ENCODE data around the gene LGALS12. TPM values are rescaled to one million over a fixed set of nuclear protein-coding genes. Genes with fewer than 3 reads are reported as not detected.

LGALS12 gene
- polyA plus RNA-seq, 3 donors: 6.8 to 16.3 (median 13.5) TPM

DNA sequence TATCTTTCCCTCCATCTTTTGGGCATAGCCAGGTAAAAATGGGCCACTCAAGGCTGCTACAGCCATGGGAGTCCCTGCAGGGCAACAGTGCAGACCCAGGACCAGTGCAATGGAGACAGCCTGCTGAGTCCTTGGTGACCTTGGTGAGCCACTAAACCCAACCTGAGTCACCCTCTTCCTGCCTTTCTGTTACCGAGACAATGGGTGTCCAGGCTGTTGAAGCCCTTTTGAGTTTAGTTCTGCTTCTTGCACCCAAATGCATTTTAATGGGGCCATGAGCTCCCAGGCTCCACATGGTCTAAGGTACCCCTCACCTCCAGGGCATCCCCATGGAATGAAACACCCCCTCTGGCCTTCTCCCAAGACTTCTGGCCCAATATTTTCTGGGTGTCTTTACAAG, 29.9 kb downstream of the LGALS12 start:
- Histone ChIP-seq H3K9me3 (replicated peaks in 1 of 2; ENCODE audit: control insufficient read depth in 1 of 2, insufficient read depth in 1 of 2, low read length in 2 of 2) (no peaks in the 10 kb centered on the region), H3K4me2 (replicated peaks; ENCODE audit: extremely low read depth, low read length, poor library complexity, severe bottlenecking) (no peak overlapping the region), H3K4me1 (ENCODE audit: control insufficient read depth in 1 of 2, insufficient read depth in 2 of 2, low read length in 2 of 2) (peaks cover 27 to 37% of the 10 kb centered on the region in 2 donors), H3K27ac (ENCODE audit: low read depth in 1 of 2, low read length in 2 of 2) (no peak overlapping the region), H4K20me1 (ENCODE audit: insufficient read depth, low read length) (no peaks in the 10 kb centered on the region), H3K27me3 (ENCODE audit: control insufficient read depth in 2 of 2, insufficient read depth in 2 of 2, low read length in 2 of 2) (no peaks in the 10 kb centered on the region), H3K4me3 (replicated peaks in 1 of 3; ENCODE audit: low read depth in 2 of 3, low read length in 3 of 3) (no peak overlapping the region), H2AFZ (ENCODE audit: insufficient read depth, low read depth, low read length, poor library complexity, severe bottlenecking) (no peak overlapping the region), H3K9ac (ENCODE audit: insufficient read depth, low read length, poor library complexity, severe bottlenecking) (no peak overlapping the region), H3K36me3 (replicated peaks in 1 of 2; ENCODE audit: control insufficient read depth in 1 of 2, insufficient read depth in 2 of 2, low read length in 2 of 2) (no peaks in the 10 kb centered on the region), H3K79me2 (ENCODE audit: insufficient read depth, low read length) (no peaks in the 10 kb centered on the region)
- peaks cover 4 to 10% (median 5%) of the 10 kb centered on the region in 3 donors for H3K27me3 Mint-ChIP-seq (ENCODE audit: low read depth in 3 of 3)
- DNase-seq: no peak
- H3K9me3 Mint-ChIP-seq: no peaks in the 10 kb centered on the region
- H3K4me1 Mint-ChIP-seq: peaks cover 46% of the 10 kb centered on the region
- H3K4me3 Mint-ChIP-seq: peak overlapping the region in 1 of 2 donors; percentile 12
- H3K27ac Mint-ChIP-seq: peak overlapping the region in 2 of 7 donors; percentile 58 to 93
- TF ChIP-seq, protein P1, sequence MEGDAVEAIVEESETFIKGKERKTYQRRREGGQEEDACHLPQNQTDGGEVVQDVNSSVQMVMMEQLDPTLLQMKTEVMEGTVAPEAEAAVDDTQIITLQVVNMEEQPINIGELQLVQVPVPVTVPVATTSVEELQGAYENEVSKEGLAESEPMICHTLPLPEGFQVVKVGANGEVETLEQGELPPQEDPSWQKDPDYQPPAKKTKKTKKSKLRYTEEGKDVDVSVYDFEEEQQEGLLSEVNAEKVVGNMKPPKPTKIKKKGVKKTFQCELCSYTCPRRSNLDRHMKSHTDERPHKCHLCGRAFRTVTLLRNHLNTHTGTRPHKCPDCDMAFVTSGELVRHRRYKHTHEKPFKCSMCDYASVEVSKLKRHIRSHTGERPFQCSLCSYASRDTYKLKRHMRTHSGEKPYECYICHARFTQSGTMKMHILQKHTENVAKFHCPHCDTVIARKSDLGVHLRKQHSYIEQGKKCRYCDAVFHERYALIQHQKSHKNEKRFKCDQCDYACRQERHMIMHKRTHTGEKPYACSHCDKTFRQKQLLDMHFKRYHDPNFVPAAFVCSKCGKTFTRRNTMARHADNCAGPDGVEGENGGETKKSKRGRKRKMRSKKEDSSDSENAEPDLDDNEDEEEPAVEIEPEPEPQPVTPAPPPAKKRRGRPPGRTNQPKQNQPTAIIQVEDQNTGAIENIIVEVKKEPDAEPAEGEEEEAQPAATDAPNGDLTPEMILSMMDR (IDR thresholded peaks at IDR 0.05): no peak
- intact Hi-C loops (cut with micrococcal nuclease): no loop called here
- 0% methylated on average over 1 of the region's 1 CpG for WGBS (ENCODE audit: insufficient coverage)
- H3K36me3 Mint-ChIP-seq: peaks cover 4 to 9% of the 10 kb centered on the region in 2 donors

DNA sequence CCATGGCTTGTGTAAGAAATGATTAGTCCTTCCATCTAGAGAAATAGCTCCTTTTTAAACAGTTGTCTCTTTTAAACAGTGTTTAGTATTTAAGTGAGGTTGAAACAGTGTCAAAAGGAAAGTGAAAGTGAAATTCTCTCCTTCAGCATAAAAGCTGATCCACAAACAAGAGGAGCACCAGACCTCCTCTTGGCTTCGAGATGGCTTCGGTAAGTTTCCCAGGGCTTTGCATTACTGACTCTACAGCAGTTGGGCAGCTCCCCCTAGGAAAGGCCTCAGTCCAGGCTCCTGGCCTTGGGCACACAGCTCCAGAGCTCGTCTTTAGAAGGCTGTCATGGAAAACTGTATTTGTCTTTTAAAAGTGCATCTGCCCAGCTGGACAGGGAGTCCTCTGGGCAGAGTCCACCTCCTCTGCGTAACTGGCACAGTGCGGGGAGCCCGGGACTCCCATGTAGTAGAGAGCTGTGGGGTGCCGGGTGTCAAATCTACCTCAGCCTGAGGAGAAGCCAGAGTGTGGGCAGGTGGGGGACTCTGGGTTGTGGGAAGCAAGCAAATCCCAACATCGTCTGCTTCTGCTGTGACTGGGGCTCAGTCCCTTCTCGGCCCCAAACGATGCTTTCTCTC, 30.9 kb downstream of the LGALS12 start, which contains the start of gene PLAAT4:
PLAAT4 (plus strand) TSS at position 140 of the 624 bp plus-strand sequence; CDS start at position 201, 61 bp downstream.
- Mint-ChIP-seq H3K27me3 (ENCODE audit: low read depth in 3 of 3) (peaks cover 4 to 10% (median 5%) of the 10 kb centered on the region in 3 donors), H3K9me3 (no peaks in the 10 kb centered on the region), H3K4me1 (peaks cover 43% of the 10 kb centered on the region), H3K4me3 (peak within 1 kb of the TSS; percentile 93 to 99), H3K27ac (peak within 1 kb of the TSS; percentile 83 to 93 (median 91)), H3K36me3 (peaks cover 4 to 9% of the 10 kb centered on the region in 2 donors)
- peak within 1 kb of the TSS; percentile 72 for H3K4me2 ChIP-seq (replicated peaks; ENCODE audit: extremely low read depth, low read length, poor library complexity, severe bottlenecking)
- TF ChIP-seq, protein P1 (IDR thresholded peaks at IDR 0.05): no peak
- H3K27ac ChIP-seq (ENCODE audit: low read depth in 1 of 2, low read length in 2 of 2): peak within 1 kb of the TSS; percentile 56 to 82
- no peaks in the 10 kb centered on the region for H3K27me3 ChIP-seq (ENCODE audit: control insufficient read depth in 2 of 2, insufficient read depth in 2 of 2, low read length in 2 of 2)
- peak within 1 kb of the TSS; percentile 74 for H3K9ac ChIP-seq (ENCODE audit: insufficient read depth, low read length, poor library complexity, severe bottlenecking)
- H2AFZ ChIP-seq (ENCODE audit: insufficient read depth, low read depth, low read length, poor library complexity, severe bottlenecking): peak within 1 kb of the TSS; percentile 84
- DNase-seq: peak; percentile 29 to 54 (median 38)
- H3K79me2 ChIP-seq (ENCODE audit: insufficient read depth, low read length): no peaks in the 10 kb centered on the region
- no peaks in the 10 kb centered on the region for H4K20me1 ChIP-seq (ENCODE audit: insufficient read depth, low read length)
- H3K9me3 ChIP-seq (replicated peaks in 1 of 2; ENCODE audit: control insufficient read depth in 1 of 2, insufficient read depth in 1 of 2, low read length in 2 of 2): no peaks in the 10 kb centered on the region
- WGBS (ENCODE audit: insufficient coverage): 22% methylated on average over 7 of the region's 10 CpGs
- peak within 1 kb of the TSS; percentile 71 to 79 (median 75) for H3K4me3 ChIP-seq (replicated peaks in 1 of 3; ENCODE audit: low read depth in 2 of 3, low read length in 3 of 3)
- no peaks in the 10 kb centered on the region for H3K36me3 ChIP-seq (replicated peaks in 1 of 2; ENCODE audit: control insufficient read depth in 1 of 2, insufficient read depth in 2 of 2, low read length in 2 of 2)
- intact Hi-C loops (cut with micrococcal nuclease): no loop called here
- H3K4me1 ChIP-seq (ENCODE audit: control insufficient read depth in 1 of 2, insufficient read depth in 2 of 2, low read length in 2 of 2): peaks cover 27 to 31% of the 10 kb centered on the region in 2 donors

Measured in CD14-positive monocyte (primary cell).